GM12872 (cell line): ENCODE data around the gene DENND1A.

Source experiments
- TF ChIP-seq, protein P1 (sequence below): IDR thresholded peaks from 3 replicates; pipeline ENCODE4 v1.5.1; 2011; ENCODE audit warnings: low read depth, mild to moderate bottlenecking, low read length, moderate library complexity; ENCODE audit not compliant: insufficient read depth

Gene DENND1A

DNA sequence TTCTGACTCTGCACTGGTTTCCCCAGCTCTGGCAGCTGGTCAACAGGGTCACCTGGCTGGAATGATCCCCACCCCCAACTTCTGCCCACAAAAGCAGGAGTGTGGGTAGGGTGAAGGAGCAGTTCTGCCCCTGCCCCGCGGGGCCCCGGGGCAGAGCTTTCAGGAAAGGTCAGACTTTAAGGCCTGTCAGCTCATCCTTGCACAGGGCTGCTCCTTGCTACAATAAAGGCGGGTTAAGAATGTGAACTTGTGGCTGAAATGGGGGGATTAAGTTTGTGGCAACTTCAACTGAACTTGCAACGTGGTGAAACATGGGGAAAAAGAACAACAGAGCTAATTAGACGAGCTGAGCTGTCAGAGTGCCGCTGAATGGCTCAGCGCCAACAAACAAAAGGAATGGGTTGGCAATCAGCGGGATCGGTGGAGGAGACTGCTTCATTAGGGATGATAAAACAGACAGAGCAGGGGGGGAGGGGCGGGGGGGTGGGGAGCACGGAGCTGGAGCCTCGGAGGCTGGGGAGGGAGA lies 523.2 kb downstream of the DENND1A start:
- TF ChIP-seq, protein P1, sequence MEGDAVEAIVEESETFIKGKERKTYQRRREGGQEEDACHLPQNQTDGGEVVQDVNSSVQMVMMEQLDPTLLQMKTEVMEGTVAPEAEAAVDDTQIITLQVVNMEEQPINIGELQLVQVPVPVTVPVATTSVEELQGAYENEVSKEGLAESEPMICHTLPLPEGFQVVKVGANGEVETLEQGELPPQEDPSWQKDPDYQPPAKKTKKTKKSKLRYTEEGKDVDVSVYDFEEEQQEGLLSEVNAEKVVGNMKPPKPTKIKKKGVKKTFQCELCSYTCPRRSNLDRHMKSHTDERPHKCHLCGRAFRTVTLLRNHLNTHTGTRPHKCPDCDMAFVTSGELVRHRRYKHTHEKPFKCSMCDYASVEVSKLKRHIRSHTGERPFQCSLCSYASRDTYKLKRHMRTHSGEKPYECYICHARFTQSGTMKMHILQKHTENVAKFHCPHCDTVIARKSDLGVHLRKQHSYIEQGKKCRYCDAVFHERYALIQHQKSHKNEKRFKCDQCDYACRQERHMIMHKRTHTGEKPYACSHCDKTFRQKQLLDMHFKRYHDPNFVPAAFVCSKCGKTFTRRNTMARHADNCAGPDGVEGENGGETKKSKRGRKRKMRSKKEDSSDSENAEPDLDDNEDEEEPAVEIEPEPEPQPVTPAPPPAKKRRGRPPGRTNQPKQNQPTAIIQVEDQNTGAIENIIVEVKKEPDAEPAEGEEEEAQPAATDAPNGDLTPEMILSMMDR, result no peak

DNA sequence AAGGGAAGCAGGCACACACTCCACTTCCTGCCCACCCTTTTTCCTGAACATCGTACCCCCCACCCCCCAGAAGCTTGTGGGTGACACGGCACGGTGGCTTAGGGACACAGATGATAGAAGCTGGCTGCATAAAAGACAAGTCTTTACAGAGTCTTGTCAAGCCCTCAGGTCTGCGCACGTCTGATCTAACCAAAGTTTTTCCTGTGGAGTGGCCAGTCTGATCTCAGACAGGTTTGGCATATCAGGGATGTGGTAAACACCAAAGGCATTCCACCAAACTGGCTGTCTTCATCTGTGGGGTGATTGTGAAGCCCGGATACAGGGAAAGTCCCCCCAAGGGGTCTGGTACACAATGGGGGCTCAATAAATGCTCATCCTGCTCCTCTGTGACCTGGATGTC lies 523.9 kb downstream of the DENND1A start:
- TF ChIP-seq, protein P1, result no peak

DNA sequence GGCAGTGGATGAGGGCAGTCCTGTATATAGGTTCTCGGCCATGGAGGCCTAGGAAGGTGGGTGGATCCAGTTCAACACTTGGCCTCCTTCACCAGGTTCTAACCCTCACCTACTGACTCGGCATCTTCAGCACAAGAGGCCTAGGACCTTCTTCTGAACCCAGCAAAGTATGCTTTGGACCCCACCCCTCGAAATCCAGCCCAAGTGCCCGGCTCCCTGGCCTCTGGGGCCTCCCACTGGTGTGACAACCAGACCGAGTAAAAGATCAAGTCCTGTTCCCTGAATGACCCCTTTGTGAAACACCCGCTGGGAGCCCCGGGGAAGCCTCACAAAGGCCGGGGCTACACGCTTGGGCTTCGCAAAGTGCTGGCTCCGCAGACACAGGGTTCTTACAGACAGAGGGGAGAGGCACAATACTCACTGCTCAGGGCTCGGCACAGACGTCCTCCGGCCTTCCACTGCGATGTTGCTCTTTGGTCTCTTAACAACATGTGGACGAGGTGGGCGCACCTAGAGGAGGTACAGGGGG lies 526.9 kb downstream of the DENND1A start:
- TF ChIP-seq, protein P1, result no peak

DNA sequence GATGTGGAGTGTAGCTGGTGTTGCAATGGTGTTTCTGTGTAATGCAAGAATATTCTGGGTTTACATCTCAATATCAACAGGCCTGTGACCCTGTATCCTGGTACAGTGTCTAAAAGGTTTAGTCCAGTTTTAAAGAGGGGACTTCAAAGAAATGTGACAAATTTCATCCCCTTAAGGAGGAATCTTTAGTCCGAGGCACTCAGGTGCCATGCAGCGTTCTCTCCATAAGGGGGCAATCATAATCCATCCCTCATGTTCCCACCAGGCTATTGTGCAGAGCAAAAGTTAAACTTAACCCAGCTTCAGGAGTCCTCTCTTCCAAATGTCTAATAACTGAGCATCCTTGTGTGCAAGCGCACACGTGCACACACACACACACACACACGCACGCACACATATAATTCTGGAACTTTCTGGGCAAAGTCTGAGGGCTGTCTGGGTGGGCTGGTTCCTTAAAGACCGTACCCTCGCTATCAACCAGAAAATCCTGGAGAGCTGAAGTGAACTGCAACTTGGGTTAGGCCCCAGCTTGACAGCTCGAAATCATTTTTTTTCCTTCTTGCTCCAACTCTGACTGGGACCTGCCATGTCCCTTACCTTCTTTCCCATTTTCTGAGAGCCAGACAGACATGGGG lies 527.9 kb downstream of the DENND1A start:
- TF ChIP-seq, protein P1, result peak; percentile 73

DNA sequence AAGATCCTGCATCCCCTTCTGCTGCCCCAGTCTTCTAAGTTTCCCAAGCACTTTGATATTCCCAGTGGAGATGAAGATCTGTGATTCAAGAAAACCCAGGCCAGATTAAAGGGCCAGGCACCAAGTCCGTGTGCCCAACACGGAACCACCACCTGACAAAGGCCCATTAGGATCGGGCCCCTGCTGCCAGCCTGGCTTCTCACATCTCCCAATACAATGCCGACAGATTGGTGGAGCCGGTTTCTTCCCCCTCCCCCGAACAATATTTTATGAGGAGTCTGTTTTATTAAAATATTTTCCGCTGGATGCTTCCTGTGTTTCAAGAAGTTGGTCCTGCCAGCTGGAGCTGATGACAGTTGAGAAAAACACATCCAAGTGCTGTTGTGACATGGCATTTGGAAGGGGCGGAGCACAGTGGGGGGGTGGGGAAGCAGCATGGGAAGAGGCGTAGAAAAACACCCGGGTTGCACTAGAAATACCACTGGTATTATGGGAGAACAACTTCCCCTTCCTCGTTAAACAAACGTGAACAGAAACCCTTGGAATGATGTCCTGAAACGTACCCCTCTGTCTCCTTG lies 528.9 kb downstream of the DENND1A start:
- TF ChIP-seq, protein P1, result no peak

DNA sequence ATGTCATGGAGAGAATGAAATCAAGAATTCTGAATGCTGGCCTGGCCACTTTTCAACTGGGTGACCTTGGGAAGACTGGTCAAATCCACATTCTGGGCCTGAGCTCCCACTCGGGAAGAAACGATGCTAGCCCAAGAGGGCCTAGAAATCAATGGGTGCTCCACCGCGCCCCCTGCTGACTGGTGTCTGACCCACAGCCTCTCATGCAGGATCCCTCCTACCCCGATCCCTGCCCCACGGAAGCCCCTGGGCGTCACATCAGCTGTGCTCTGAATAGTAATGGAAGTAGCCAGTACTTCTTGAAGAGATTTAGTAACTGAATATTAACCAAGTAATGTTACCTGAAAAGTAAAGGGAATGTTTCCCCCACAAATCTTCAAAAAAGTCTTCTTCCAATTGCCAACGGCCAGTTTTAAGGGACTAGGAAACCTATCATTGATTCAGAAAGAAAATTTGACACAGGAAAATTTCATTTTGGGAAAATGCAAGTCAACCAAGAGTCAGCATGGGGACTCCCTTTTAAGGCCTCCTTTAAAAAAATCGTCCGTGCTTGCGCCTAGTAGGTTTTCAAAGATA lies 530.0 kb downstream of the DENND1A start:
- TF ChIP-seq, protein P1, result peak; percentile 69

DNA sequence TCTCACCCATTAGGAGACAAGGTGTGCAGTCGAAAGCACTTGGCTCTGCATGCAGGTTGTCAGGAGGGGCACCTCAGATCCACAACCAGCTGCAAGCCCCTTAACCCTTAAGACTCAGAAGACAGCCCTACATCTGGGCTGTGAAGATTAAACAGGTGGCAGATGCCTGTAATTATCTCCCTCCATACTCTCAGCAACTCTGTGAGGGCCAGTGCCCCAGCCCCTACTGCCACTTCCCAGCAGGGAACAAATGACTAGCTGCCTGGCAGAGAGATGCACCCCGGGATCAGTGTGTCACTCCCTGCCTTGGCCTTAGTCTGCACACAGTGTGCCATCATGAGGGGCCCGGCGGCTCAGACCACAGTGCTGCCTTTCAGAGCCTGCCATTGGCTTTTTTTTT lies 532.0 kb downstream of the DENND1A start:
- TF ChIP-seq, protein P1, result no peak
